HepG2 (cell line): Measurements from ENCODE around the gene TNFRSF6B. TPM values are rescaled to one million over a fixed set of nuclear protein-coding genes. Genes with fewer than 3 reads are reported as not detected.

Experiments
- EP300 ChIP-seq, 3 experiments: sonication (generic) in 1 of 3; formaldehyde crosslinking in 1 of 3; IDR thresholded peaks; 2 replicates each; pipeline versions ENCODE4 v1.5.1 to v1.6.1; 2011 to 2020; ENCODE audit warnings: low read depth in 2 of 3, low read length in 2 of 3, borderline replicate concordance in 1 of 3, improper control_type of control experiment in 1 of 3, mild to moderate bottlenecking in 1 of 3, missing genetic modification reagents in 1 of 3, moderate library complexity in 1 of 3
- IRF1 ChIP-seq: sonication (generic); formaldehyde crosslinking; IDR thresholded peaks from 2 replicates; pipeline ENCODE4 v1.4.0; 2020; ENCODE audit warnings: low read depth, mild to moderate bottlenecking, missing genetic modification reagents
- MAX ChIP-seq: IDR thresholded peaks from 2 replicates; pipeline ENCODE4 v1.6.1; 2012; ENCODE audit warnings: inconsistent platforms
- MIER2 ChIP-seq: IDR thresholded peaks from 2 replicates; pipeline ENCODE4 v1.6.1; 2016; ENCODE audit warnings: missing biosample characterization, missing genetic modification reagents
- MXD1 ChIP-seq: sonication (generic); formaldehyde crosslinking; IDR thresholded peaks from 2 replicates; pipeline ENCODE4 v1.4.0; 2020; ENCODE audit warnings: mild to moderate bottlenecking, missing genetic modification reagents
- NCOA1 ChIP-seq: sonication (generic); formaldehyde crosslinking; IDR thresholded peaks from 2 replicates; pipeline ENCODE4 v1.9.0; 2021; ENCODE audit warnings: missing genetic modification reagents
- NR0B2 ChIP-seq: sonication (generic); formaldehyde crosslinking; IDR thresholded peaks from 2 replicates; pipeline ENCODE4 v1.4.0; 2020; ENCODE audit warnings: mild to moderate bottlenecking, missing genetic modification reagents
- PRDM15 ChIP-seq: sonication (generic); formaldehyde crosslinking; IDR thresholded peaks from 2 replicates; pipeline ENCODE4 v1.4.0; 2020; ENCODE audit warnings: missing genetic modification reagents
- SNRNP70 ChIP-seq: fragments of 200-400 bp; formaldehyde crosslinking; IDR thresholded peaks from 2 replicates; pipeline ENCODE4 v1.6.1; 2017; ENCODE audit warnings: mild to moderate bottlenecking, low read depth, low read length, moderate library complexity
- TEF ChIP-seq: sonication (generic); formaldehyde crosslinking; IDR thresholded peaks from 2 replicates; pipeline ENCODE4 v1.5.0; 2020; ENCODE audit warnings: missing genetic modification reagents
- ZBTB49 ChIP-seq: sonication (generic); formaldehyde crosslinking; IDR thresholded peaks from 2 replicates; pipeline ENCODE4 v1.4.0; 2020; ENCODE audit warnings: missing genetic modification reagents, borderline replicate concordance
- ZFAT ChIP-seq: sonication (generic); formaldehyde crosslinking; conservative IDR thresholded peaks from 2 replicates; pipeline ENCODE4 v1.8.1; 2023; ENCODE audit warnings: missing genetic modification reagents, inconsistent platforms
- ZNF329 ChIP-seq: sonication (generic); formaldehyde crosslinking; IDR thresholded peaks from 2 replicates; pipeline ENCODE4 v1.9.0; 2021; ENCODE audit warnings: low read depth, mild to moderate bottlenecking, missing genetic modification reagents
- ZNF335 ChIP-seq: sonication (generic); formaldehyde crosslinking; IDR thresholded peaks from 2 replicates; pipeline ENCODE4 v1.4.0; 2020; ENCODE audit warnings: missing genetic modification reagents
- ZNF503 ChIP-seq: sonication (generic); formaldehyde crosslinking; IDR thresholded peaks from 2 replicates; pipeline ENCODE4 v1.4.0; 2020; ENCODE audit warnings: missing genetic modification reagents
- ZSCAN20 ChIP-seq: sonication (generic); formaldehyde crosslinking; IDR thresholded peaks from 2 replicates; pipeline ENCODE4 v1.4.0; 2020; ENCODE audit warnings: missing genetic modification reagents, mild to moderate bottlenecking, borderline replicate concordance
- polyA plus RNA-seq, 8 experiments: library from polyadenylated mRNA; depleted of rRNA in 3 of 8; stranded (reverse) in 7 of 8; unstranded in 1 of 8; fragments of >200 nt; fragmentation: Illumina TruSeq in 4 of 8; extraction: Trizol in 4 of 8; gene quantifications; 2 replicates each; pipeline versions ENCODE4 v1.2.1 to v1.2.3, GENCODE V29; 2011 to 2016; ENCODE audit warnings: low read depth in 4 of 8, missing spikeins in 1 of 8, mixed read lengths in 1 of 8; ENCODE audit not compliant: insufficient read depth in 1 of 8
- total RNA-seq, 5 experiments: library from RNA; depleted of rRNA; stranded (reverse); fragments of >200 nt; fragmentation: Illumina TruSeq; extraction: Trizol; gene quantifications; 2 replicates each; pipeline ENCODE4 v1.2.3, GENCODE V29; 2016; ENCODE audit warnings: low read depth in 1 of 5

The TNFRSF6B gene
- total and polyA plus RNA-seq, 2 of the 13 experiments (the other 11 are each of a cell fraction or from before 2014, with no cell fraction given) = 0.24 TPM; not detected in 1

GRCh38 chr20:63736893-63737694, 40.6 kb downstream of the TNFRSF6B start (continued):
- TF ChIP-seq ZFAT (CRISPR knock-in tag) (no peak), IRF1 (no peak; the same call in 1 of the 2 replicates), PRDM15 (CRISPR knock-in tag) (no peak), EP300 (IDR thresholded peaks at IDR 0.05; ENCODE audit: low read depth in 2 of 2, low read length in 2 of 2) (no peak), EP300 (CRISPR knock-in tag; IDR thresholded peaks at IDR 0.05; ENCODE audit: borderline replicate concordance) (no peak), TEF (CRISPR knock-in tag) (no peak), ZNF503 (no peak), NCOA1 (peak; percentile 54; the same call in 1 of the 2 replicates), MXD1 (CRISPR knock-in tag) (no peak; the same call in 1 of the 2 replicates), MIER2 (CRISPR knock-in tag) (no peak), MAX (no peak; the same call in 1 of the 2 replicates), SNRNP70 (no peak), ZSCAN20 (CRISPR knock-in tag) (no peak), ZNF329 (CRISPR knock-in tag) (no peak), NR0B2 (CRISPR knock-in tag) (peak; percentile 28), ZNF335 (no peak), ZBTB49 (CRISPR knock-in tag) (no peak)
